Transverse colon (tissue), 4 donors: Measurements from ENCODE around the gene GPR52.

Experiments used
- CTCF ChIP-seq, 5 experiments: fragments of 200-600 bp in 3 of 5; fragments of 450-650 bp in 2 of 5; sonication (generic) in 3 of 5; IDR thresholded peaks; 1 replicate in 2 of 5; 2 replicates in 3 of 5; pipeline ENCODE4 v1.5.1; 2016 to 2017; ENCODE audit warnings: antibody characterized with exemption in 5 of 5, inconsistent platforms in 3 of 5, mild to moderate bottlenecking in 2 of 5, moderate library complexity in 1 of 5
- POLR2AphosphoS5 ChIP-seq, 3 donors: sonication (generic); formaldehyde crosslinking; IDR thresholded peaks; one replicate each; pipeline ENCODE4 v1.6.1; 2016; ENCODE audit warnings: antibody characterized with exemption in 3 of 3

- TF ChIP-seq CTCF (IDR thresholded peaks at IDR 0.05) (no peak), POLR2AphosphoS5 (IDR thresholded peaks at IDR 0.05) (no peak)
These were observed 39.6 kb upstream of the GPR52 start for GRCh38 chr1:174408146-174408545.
